Vagina (tissue), 2 donors: ENCODE data around the gene ACACA. TPM values are rescaled to one million over a fixed set of nuclear protein-coding genes. Genes with fewer than 3 reads are reported as not detected.

Experiments used
- DNase-seq, 2 donors: peaks; one replicate each; pipeline ENCODE4 v3.0.0-alpha.2; 2017; ENCODE audit errors: extremely low spot score in 2 of 2
- H3K27ac ChIP-seq: fragments of 200-600 bp; sonication (generic); one replicate; pipeline ENCODE4 v1.5.1; 2019
- H3K27me3 ChIP-seq: fragments of 200-600 bp; sonication (generic); one replicate; pipeline ENCODE4 v1.5.1; 2019
- H3K36me3 ChIP-seq, 2 donors: fragments of 200-600 bp; sonication (generic); one replicate each; pipeline ENCODE4 v1.5.1; 2017 to 2019
- H3K4me1 ChIP-seq: fragments of 200-600 bp; sonication (generic); one replicate; pipeline ENCODE4 v1.5.1; 2019
- H3K4me3 ChIP-seq, 2 donors: fragments of 200-600 bp; sonication (generic); 1 replicate in 1 of 2; 2 replicates in 1 of 2; pipeline ENCODE4 v1.5.1; 2016 to 2019
- H3K9me3 ChIP-seq: fragments of 200-600 bp; sonication (generic); one replicate; pipeline ENCODE4 v1.5.1; 2019
- CTCF ChIP-seq, 3 experiments: fragments of 450-650 bp in 2 of 3; fragments of 200-600 bp in 1 of 3; sonication (generic) in 1 of 3; IDR thresholded peaks; one replicate each; pipeline ENCODE4 v1.5.1; 2017 to 2019; ENCODE audit warnings: antibody characterized with exemption in 3 of 3, mild to moderate bottlenecking in 2 of 3, moderate library complexity in 2 of 3
- POLR2A ChIP-seq, 2 donors: fragments of 450-650 bp; IDR thresholded peaks; one replicate each; pipeline ENCODE4 v1.6.1; 2017; ENCODE audit warnings: antibody characterized with exemption in 2 of 2, mild to moderate bottlenecking in 2 of 2, moderate library complexity in 2 of 2
- POLR2AphosphoS5 ChIP-seq, 2 donors: sonication (generic); formaldehyde crosslinking; IDR thresholded peaks; one replicate each; pipeline ENCODE4 v1.9.0; 2017; ENCODE audit warnings: antibody characterized with exemption in 2 of 2, mild to moderate bottlenecking in 2 of 2, low read depth in 1 of 2; ENCODE audit not compliant: insufficient read depth in 1 of 2
- intact Hi-C: fragments of 100-400 bp; cut with DNase I; formaldehyde crosslinking; loops from one replicate; pipeline ENCODE4 v1.15.1; 2023
- total RNA-seq: library from RNA; depleted of rRNA; stranded (reverse); fragments of >200 nt; gene quantifications from one replicate; pipeline ENCODE4 v1.2.3, GENCODE V29; 2016

ACACA gene
- total RNA-seq, 1 donor from 2014 or later, result 44.7 TPM

- intact Hi-C loops, result no loop called here
- no peak for DNase-seq
- H3K27ac ChIP-seq, result no peak overlapping the region
- H3K4me3 ChIP-seq, result no peak overlapping the region
- H3K27me3 ChIP-seq, result no peaks in the 10 kb centered on the region
- TF ChIP-seq POLR2A (IDR thresholded peaks at IDR 0.05), result no peak
- no peak for TF ChIP-seq CTCF (IDR thresholded peaks at IDR 0.05)
- no peak for TF ChIP-seq POLR2AphosphoS5 (IDR thresholded peaks at IDR 0.05; ENCODE audit: insufficient read depth in 1 of 2, low read depth in 1 of 2)
- H3K36me3 ChIP-seq, result peaks cover 0 to 4% of the 10 kb centered on the region in 2 donors
- no peaks in the 10 kb centered on the region for H3K9me3 ChIP-seq
- H3K4me1 ChIP-seq, result no peaks in the 10 kb centered on the region
Observed at GRCh38 chr17:37182786-37183465, 223.7 kb downstream of the ACACA start.

- Histone ChIP-seq H3K27me3 (no peaks in the 10 kb centered on the region), H3K9me3 (no peaks in the 10 kb centered on the region), H3K4me3 (no peak overlapping the region), H3K4me1 (no peaks in the 10 kb centered on the region), H3K36me3 (peaks cover 0 to 5% of the 10 kb centered on the region in 2 donors), H3K27ac (no peak overlapping the region)
- no peak for DNase-seq
- TF ChIP-seq POLR2A (IDR thresholded peaks at IDR 0.05) (no peak), CTCF (IDR thresholded peaks at IDR 0.05) (no peak), POLR2AphosphoS5 (IDR thresholded peaks at IDR 0.05; ENCODE audit: insufficient read depth in 1 of 2, low read depth in 1 of 2) (no peak)
- intact Hi-C loops, result no loop called here
Observed at GRCh38 chr17:37180376-37180775, 226.3 kb downstream of the ACACA start.

- Histone ChIP-seq H3K27ac (no peak overlapping the region), H3K27me3 (no peaks in the 10 kb centered on the region), H3K9me3 (no peaks in the 10 kb centered on the region), H3K4me3 (no peak overlapping the region), H3K36me3 (peaks cover 0 to 10% of the 10 kb centered on the region in 2 donors), H3K4me1 (no peaks in the 10 kb centered on the region)
- intact Hi-C loops, result no loop called here
- TF ChIP-seq POLR2AphosphoS5 (IDR thresholded peaks at IDR 0.05; ENCODE audit: insufficient read depth in 1 of 2, low read depth in 1 of 2) (peak in 1 of 2 donors; percentile 69), POLR2A (IDR thresholded peaks at IDR 0.05) (no peak), CTCF (IDR thresholded peaks at IDR 0.05) (no peak)
- no peak for DNase-seq
Observed at GRCh38 chr17:37179893-37180292, 226.7 kb downstream of the ACACA start.

- intact Hi-C loops, result no loop called here
- H3K4me3 ChIP-seq, result no peak overlapping the region
- peaks cover 0 to 10% of the 10 kb centered on the region in 2 donors for H3K36me3 ChIP-seq
- H3K4me1 ChIP-seq, result no peaks in the 10 kb centered on the region
- no peaks in the 10 kb centered on the region for H3K9me3 ChIP-seq
- no peaks in the 10 kb centered on the region for H3K27me3 ChIP-seq
- no peak for DNase-seq
- no peak overlapping the region for H3K27ac ChIP-seq
- TF ChIP-seq POLR2A (IDR thresholded peaks at IDR 0.05) (no peak), CTCF (IDR thresholded peaks at IDR 0.05) (no peak), POLR2AphosphoS5 (IDR thresholded peaks at IDR 0.05; ENCODE audit: insufficient read depth in 1 of 2, low read depth in 1 of 2) (no peak)
Observed at GRCh38 chr17:37177254-37177870, 229.3 kb downstream of the ACACA start.

- TF ChIP-seq POLR2AphosphoS5 (IDR thresholded peaks at IDR 0.05; ENCODE audit: insufficient read depth in 1 of 2, low read depth in 1 of 2), result no peak
- no peak for TF ChIP-seq POLR2A (IDR thresholded peaks at IDR 0.05)
- TF ChIP-seq CTCF (IDR thresholded peaks at IDR 0.05), result no peak
- H3K27ac ChIP-seq, result no peak overlapping the region
- H3K9me3 ChIP-seq, result no peaks in the 10 kb centered on the region
- H3K36me3 ChIP-seq, result peaks cover 0 to 10% of the 10 kb centered on the region in 2 donors
- no peaks in the 10 kb centered on the region for H3K27me3 ChIP-seq
- intact Hi-C loops, result no loop called here
- DNase-seq, result no peak
- H3K4me3 ChIP-seq, result no peak overlapping the region
- no peaks in the 10 kb centered on the region for H3K4me1 ChIP-seq
Observed at GRCh38 chr17:37176723-37177122, 229.9 kb downstream of the ACACA start.
